Measurements from ENCODE around the gene DPF1.

GRCh38 chr19:38180071-38180470 is 44.0 kb downstream of the DPF1 start:
- no peak for TF ChIP-seq POLR2A (IDR thresholded peaks at IDR 0.05)
- TF ChIP-seq CTCF (IDR thresholded peaks at IDR 0.05): no peak

Measured in esophagus squamous epithelium (tissue), 4 donors.